Activated T-cell treated with anti-CD3 and anti-CD28 coated beads for 1 hour (primary cell): ENCODE results near the gene ERRFI1.
"Not testable (repeated sequence)": the region's sequence is repeated elsewhere in the genome, so short reads cannot be mapped to it uniquely, and the experiment has no call there.

ENCODE experiments used
- DNase-seq: peaks from one replicate; pipeline ENCODE4 v3.0.0-alpha.2; 2020; ENCODE audit warnings: low read depth

ERRFI1 gene, protein sequence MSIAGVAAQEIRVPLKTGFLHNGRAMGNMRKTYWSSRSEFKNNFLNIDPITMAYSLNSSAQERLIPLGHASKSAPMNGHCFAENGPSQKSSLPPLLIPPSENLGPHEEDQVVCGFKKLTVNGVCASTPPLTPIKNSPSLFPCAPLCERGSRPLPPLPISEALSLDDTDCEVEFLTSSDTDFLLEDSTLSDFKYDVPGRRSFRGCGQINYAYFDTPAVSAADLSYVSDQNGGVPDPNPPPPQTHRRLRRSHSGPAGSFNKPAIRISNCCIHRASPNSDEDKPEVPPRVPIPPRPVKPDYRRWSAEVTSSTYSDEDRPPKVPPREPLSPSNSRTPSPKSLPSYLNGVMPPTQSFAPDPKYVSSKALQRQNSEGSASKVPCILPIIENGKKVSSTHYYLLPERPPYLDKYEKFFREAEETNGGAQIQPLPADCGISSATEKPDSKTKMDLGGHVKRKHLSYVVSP

DNA sequence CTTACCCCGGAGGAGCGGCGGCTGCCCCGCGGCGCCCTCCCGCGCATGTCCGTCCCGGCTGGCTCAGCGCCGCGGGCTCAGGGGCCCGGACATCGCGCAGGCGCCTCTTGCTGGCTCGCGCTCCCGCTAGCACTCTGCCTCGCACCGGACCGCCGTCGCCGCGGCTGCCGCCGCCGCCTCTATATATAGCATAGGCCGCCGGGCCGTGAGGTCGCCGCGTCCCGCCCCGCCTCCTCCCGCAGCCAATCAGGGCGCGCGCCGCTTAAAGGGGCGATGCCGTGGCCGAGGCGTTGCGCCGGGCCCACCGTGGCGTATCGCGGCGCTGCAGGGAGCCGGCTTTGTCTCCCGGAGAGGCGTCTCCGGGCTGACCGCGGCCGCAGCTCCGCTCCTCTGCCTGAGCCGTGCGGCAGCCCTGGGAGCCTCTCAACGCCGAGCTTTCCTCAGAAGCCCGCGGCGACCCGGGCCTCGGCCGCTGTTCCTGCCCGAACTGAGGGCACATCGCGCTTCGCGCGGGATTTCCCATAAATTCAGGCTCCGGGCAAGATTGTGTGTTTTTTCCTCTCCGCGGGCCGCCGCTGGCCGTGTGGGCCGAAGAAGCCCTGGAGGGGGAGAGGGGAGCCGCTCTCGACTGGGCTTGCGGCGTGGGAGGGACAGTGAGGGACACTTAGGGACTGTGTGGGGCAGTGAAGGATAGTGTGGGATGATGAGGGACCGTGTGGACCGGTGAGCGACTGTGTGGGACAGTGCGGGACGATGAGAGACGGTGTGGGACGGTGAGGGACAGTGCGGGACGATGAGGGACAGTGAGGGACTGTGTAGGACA, at the start of gene ERRFI1:
Gene ERRFI1, minus strand, starts transcription at position 157 of the 823 bp plus-strand sequence. CDS start 10,690 bp downstream, outside the sequence.
- DNase-seq: peak; percentile 83

DNA sequence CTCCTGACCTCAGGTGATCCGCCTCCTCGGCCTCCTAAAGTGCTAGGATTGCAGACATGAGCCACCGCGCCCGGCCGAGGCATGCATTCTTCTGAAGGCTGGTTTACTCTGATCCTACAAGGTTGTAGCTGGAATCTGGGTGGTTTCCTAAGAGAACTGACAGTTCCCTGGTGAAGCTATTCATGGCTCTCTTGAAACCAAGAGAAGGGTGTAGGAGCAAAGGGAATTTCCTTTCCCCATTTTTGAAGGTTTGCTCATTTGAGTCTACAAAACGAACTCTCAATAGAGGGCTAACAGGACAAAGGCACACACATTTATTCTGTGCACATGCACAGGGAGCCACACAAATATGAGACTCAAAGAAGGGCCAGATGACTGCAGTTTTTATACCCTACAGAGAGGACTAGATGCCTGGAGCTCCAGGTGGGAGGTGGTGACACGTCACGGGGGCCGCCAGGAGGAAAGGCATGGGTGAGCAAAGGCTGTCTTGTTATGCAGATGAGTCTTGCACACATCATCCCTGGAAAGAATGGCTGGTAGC, 49.5 kb upstream of the ERRFI1 start:
- DNase-seq: no peak

DNA sequence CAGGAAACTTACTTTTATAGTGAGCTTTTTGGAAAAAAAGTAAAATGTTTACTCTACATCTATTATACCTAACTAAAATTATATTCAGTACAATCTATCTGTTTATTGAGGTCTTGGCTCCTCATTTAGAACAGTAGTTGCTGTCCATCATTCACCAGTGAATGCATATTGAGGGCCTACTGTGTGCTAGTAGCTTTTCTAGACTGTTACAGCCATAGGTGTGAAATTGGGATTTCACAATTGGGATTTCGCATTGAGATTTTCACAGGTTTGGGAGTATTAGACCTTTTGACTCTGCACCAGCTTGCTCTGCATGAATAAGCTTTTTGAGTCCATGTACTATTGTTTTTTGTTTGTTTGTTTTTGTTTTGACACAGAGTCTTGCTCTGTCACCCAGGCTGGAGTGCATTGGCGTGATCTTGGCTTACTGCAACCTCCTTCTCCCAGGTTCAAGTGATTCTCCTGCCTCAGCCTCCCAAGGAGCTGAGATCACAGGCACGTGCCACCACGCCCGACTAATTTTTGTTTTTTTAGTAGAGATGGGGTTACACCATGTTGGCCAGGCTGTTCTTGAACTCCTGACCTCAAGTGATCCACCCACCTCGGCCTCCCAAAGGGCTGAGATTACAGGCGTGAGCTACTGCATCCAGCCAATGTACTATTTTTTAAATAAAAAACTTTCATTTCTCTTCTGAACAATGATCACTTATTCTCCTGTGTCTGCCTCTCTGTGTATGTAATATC, 47.2 kb upstream of the ERRFI1 start:
- DNase-seq: no peak

DNA sequence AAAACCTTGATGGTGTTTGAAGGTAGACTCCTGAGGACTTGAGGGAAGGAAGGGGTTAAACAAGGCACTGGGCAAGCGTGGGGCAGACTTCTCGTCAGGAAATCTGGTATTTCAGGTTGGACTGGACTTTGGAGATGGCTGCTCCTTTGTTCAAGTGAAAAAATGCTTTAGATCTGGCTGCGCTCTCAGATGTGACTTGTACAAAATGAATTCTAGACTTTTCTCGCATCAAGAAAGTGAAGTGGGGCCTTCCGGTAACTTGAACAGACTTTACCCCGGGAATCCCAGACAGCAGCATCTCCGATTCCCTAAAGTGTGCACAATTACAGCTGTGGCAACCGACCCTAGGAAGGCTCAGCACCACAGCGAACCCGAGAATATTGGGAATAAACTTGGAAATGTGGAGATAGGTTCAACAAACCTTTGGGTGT, 44.3 kb upstream of the ERRFI1 start:
- DNase-seq: no peak

DNA sequence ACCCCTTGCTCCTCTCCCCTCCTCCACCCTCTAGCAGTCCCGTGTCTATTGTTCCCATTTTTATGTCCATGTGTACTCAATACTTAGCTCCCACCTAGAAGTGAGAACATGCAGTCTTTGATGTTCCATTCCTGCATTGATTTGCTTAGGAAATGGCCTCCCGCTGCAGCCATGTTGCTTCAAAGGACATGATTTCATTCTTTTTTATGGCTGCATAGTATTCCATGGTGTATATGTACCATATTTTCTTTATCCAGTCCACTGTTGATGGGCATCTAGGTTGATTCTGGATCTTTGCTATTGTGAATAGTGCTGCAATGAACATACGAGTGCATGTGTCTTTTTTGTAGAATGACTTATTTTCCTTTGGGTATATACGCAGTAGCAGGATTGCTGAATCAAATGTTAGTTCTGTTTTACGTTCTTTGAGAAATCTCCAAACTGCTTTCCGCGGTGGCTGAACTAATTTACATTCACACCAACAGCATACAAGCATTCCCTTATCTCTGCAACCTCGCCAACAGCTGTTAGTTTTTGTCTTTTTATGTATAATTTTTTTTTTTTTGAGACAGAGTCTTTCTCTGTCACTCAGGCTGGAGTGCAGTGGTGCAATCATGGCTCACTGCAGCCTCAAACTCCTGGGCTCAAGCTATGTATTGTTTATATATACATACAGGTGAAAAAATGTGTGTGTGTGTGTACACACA, 43.7 kb upstream of the ERRFI1 start:
- not testable (repeated sequence) for DNase-seq

DNA sequence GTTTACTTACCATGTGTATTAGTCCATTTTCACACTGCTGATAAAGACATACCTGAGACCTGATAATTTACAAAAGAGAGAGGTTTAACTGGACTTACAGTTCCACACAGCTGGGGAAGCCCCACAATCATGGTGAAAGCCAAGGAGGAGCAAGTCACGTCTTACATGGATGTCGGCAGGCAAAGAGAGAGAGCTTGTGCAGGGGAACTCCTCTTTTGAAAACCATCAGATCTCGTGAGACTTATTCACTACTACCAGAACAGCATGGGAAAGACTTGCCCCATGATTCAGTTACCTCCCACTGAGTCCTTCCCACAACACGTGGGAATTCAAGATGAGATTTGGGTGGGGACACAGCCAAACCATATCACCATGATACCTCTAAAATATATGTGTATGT, 39.3 kb upstream of the ERRFI1 start:
- no peak for DNase-seq

DNA sequence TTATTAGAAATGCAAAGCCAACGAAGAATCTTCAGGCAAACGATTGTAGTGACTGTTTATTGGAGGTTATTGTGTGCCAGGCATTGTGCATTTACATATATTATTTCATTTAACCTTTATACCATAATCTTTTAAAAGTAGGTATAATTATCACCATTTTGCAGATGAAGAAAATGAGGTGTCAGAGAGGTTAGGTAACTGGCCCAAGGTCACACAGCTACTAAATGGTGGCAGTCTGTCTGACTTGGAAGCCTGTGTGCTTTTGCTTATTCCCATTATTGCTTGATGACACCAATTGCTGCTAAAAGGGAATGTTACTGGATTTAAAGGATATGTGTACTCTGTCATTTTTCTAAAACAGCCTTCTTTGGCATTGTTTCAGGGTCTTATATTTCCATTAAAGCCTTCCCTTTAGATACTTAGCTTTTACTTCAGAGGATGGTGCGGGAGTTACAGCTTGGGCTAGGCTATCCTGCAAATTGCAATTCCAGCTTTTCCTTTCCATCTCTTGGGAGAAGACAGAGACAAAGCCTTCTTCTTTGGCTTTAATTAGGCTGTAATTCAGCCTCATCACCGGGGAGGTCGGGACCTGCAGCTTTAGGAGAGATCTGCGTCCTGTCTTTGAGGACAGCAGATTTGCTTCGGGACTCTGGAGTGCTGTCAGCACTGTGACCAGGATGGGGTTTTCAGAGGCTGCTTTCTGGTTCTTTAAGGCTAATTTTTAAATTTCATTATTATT, 37.4 kb upstream of the ERRFI1 start:
- no peak for DNase-seq

DNA sequence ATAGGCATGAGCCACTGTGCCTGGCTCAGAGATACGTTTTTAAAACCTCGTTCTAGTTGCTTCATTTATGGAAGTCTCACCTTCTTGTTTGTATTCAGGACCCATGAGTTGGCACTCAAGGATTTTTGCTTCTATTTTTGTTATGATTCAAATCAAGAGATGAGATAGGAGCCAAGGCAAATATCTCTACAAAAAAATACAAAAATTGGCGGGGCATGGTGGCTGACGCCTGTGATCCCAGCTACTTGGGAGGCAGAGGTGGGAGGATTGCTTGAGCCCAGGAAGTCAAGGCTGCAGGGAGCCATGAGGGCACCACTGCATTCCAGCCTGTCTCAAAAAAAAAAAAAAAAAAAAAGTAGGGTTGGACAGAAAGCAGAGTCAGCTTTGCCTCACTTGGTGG, 36.8 kb upstream of the ERRFI1 start:
- DNase-seq: no peak

DNA sequence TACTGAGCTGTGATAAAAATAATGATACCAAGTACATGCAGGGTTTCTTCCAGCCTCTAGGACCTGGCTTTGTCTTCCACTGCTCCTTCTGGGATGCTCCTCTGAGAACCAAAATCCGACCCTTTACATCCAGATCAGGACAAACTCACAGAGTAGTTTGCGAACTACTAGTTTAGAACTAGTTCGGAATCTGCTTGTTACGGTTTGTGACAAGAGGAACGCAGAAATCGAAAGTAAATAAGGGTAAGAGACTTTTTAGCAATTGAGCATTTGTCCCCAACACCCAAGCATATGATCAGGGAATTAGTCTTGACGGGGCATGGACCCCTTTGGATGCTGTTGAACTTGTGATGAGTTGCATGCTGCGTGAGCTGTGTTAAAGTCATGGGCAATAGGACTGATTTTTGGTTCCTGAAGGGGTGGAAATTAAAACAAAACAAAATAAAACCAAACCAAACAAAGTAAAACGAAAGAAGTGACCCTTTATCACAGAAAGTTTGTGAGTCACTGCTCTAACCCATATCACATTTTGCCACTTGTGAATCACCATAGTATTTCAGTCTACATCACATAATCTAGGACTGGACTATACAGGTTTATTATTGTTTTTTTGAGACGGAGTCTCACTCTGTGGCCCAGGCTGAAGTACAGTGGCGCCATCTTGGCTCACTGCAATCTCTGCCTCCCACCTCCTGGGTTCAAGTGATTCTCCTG, 35.7 kb upstream of the ERRFI1 start:
- no peak for DNase-seq

DNA sequence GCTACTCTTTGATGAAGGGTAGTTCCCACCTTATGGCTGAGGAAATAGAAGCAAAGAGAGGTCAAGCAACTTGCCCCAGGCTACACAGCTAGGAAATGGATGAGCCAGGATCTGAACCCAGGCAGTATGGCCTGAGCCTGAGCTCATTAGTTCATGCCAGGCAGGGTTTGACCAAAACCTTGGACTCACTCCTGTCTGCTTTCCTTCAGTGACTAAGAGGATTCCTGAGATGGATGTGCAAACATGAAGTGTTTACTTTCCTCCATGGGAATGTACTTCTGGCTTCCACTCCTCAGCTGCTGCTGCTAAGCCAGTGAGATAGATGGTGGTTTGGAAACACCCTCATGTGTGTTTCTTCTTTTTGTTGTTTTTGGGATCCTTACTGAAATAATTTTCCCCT, 35.1 kb upstream of the ERRFI1 start:
- no peak for DNase-seq

DNA sequence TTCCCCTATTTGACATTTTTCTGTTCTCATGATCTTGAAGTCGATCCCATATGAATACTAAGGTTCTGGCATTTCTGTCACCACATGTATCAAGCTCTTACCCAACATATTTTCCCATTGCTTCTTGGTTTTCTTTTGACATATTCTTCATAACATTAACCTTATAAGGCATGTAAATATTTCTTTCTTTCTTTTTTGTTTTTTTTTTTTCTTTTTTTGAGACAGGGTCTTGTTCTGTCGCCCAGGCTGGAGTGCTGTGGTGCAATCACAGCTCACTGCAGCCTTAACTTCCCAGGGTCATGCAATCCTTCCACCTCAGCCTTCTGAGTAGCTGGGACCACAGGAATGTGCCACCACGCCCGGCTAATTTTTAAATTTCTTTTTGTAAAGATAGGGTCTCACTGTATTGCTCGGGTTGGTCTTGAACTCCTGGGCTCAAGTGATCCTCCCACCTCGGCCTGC, 33.1 kb upstream of the ERRFI1 start:
- DNase-seq: no peak

DNA sequence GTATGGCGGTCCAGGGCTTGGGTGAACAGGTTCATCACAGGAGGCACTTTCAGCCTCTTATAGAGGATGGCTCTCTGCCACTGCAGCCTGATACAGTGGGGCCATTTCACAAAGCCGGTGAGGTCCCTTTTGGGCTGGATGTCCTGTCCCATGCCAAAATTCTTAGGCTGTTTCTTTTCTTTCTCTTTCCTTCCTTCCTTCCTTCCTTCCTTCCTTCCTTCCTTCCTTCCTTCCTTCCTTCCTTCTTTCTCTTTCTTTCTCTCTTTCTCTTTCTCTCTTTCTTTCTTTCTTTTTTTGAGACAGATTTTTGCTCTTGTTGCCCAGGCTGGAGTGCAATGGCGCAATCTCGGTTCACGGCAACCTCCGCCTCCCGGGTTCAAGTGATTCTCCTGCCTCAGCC, 31.7 kb upstream of the ERRFI1 start:
- DNase-seq: not testable (repeated sequence)

DNA sequence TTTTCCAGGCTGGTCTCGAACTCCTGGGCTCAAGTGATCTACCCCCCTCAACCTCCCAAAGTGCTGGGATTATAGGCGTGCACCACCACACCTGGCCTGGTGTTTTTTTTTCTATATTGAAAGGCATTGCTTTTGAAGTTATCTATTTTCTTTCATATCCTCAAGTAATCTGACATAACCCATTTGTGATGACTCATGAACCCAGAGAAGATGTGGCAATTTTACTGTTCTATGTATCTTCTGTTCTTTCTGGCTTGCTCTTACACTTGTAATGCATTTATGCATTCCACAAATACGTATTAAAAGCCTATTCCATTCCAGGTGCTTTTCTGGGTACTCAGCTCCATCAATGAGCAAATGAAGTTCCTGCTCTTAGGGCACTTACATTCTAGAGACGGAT, 29.9 kb upstream of the ERRFI1 start:
- DNase-seq: no peak

DNA sequence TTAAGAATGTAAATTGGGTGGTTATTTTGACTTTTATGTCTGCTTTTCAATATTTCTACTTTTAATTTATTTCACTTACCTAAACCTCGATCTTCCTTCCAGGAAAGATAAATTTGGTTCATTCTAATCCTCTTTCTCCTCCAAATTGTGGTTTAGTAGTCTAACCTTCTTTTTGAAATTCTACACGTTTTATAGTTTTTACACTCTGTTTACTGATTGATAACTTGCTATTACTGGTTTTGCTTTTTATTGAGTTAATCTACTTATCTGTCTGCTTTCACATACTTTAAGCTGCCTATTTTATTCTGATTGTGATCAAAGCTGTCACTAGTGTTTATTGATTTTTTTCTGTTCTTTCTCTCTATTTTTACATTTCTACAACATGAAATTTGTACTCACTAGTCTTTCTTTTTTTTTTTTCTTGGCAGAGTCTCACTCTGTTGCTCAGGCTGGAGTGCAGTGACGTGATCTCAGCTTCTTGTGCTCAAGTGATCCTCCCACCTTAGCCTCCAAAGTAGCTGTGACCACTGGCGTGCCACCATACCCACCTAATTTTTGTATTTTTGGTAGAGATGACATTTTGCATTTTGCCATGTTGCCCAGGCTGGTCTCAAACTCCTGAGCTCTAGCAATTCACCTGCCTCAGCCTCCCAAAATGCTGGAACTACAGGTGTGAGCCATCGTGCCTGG, 27.9 kb upstream of the ERRFI1 start:
- no peak for DNase-seq

DNA sequence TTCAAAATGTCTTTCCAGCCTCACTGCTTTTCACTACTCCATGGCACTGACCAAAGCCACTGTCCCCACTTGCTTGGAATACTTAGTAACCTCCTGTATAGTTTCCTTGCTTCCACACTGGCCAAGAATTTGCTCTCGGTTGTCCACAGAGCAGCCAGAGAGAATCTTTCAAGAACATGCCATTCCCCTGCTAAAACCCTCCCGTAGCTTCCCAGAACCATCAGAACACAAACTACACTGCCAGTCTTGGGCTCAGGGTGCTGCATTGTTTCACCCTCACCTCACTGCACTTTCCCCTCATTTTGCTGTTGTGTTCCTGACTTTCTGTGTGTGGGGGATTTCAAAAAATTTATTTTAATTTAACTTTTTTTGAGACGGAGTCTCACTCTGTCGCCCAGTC, 25.5 kb upstream of the ERRFI1 start:
- no peak for DNase-seq

DNA sequence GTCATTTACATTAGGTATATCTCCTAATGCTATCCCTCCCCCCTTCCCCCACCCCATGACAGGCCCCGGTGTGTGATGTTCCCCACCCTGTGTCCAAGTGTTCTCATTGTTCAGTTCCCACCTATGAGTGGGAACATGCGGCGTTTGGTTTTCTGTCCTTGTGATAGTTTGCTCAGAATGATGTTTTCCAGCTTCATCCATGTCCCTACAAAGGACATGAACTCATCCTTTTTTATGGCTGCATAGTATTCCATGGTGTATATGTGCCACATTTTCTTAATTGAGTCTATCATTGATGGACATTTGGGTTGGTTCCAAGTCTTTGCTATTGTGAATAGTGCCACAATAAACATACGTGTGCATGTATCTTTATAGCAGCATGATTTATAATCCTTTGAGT, 23.1 kb upstream of the ERRFI1 start:
- not testable (repeated sequence) for DNase-seq

DNA sequence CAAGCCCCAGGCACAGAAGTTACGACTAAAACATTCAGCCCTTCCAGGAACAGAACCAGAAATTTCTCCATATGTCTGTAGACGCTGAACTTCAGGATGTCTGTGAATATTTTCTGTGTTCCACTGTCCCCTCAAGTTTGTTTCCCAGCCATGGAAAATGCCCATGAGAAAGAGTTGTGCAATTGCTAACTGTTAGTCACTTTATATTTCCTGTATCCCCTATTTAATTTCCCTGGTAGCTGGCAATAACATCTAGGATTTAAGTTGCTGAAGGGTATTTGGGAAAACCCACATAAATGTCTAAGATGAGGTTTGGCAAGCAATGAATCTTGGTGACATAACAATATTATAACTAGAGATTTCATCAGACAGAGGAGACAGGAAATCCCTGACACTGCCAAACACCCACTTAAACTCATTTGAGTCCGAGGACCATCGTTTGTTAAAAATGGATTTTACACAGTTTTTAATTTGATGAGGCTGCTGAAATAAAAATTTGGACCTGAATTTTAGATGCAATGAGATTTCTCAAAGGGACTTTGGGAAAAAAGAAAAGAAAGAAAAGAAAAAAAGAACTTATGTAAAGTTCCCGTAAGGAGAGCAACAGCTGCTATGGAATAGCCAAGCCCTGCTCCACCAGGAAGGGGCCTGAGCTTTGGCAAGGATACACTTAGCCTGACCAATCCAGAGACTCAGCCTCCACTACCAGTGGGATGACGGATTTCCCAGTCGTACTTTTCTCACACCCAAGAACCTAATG, 21.8 kb upstream of the ERRFI1 start:
- DNase-seq: no peak

DNA sequence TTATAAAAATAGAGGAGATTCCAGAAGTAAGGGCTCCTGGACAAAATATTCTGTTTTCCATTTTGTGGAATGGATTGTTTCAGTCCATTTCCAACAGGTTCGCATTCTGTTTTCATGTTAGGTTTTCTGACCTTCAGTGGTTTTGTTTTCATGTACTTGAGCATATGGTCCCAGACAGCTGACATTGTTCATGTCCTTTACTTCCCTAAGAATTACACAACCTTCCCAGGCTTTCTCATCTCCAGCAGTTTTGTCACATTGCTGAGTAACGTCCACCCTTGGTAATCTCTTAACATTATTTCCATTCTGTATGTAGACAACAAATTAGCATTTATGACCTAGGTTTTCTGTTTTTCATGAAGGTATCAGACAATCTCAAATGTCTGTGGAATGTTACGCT, 21.0 kb upstream of the ERRFI1 start:
- no peak for DNase-seq

DNA sequence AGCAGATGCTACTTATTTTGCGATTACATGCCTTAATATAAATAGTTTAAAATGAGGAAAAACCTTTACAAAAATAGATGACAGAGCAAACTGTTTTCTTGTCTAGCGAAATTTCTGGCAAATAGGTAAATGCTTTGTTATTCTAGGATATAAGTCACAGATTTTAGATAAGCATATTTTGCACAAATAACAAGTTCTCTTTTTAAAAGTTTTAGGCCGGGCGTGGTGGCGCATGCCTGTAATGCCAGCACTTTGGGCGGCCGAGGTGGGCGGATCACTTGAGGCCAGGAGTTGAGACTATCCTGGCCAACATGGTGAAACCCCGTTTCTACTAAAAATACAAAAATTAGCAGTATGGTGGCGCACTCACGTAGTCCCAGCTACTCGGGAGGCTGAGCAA, 20.3 kb upstream of the ERRFI1 start:
- no peak for DNase-seq
